Measurements from ENCODE around the gene PAX7.

DNA sequence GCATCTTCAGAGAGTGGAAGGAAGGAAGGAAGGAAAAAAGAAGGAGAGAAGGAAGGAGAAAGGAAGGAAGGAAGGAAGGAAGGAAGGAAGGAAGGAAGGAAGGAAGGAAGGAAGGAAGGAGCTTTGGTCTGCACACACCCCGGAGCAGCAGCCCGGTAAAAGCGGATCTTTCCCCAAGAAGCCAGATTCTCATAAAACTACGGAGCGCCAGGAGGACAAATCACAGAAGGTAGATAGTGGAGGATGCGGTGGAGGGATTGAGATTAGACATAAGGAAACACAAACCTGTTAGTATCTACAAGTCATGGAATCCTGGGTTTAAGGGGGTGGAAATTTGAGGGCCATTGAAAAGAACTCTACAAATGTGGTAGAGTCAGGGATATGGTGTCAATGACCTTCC is 36.7 kb downstream of the PAX7 start:
- TF ChIP-seq MXI1 (IDR thresholded peaks at IDR 0.05; ENCODE audit: borderline replicate concordance, low read depth, low read length), result no peak
- TF ChIP-seq, protein P1, sequence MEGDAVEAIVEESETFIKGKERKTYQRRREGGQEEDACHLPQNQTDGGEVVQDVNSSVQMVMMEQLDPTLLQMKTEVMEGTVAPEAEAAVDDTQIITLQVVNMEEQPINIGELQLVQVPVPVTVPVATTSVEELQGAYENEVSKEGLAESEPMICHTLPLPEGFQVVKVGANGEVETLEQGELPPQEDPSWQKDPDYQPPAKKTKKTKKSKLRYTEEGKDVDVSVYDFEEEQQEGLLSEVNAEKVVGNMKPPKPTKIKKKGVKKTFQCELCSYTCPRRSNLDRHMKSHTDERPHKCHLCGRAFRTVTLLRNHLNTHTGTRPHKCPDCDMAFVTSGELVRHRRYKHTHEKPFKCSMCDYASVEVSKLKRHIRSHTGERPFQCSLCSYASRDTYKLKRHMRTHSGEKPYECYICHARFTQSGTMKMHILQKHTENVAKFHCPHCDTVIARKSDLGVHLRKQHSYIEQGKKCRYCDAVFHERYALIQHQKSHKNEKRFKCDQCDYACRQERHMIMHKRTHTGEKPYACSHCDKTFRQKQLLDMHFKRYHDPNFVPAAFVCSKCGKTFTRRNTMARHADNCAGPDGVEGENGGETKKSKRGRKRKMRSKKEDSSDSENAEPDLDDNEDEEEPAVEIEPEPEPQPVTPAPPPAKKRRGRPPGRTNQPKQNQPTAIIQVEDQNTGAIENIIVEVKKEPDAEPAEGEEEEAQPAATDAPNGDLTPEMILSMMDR (conservative IDR thresholded peaks at IDR 0.05; ENCODE audit: low read depth, low read length), result no peak
- no peak for TF ChIP-seq MAZ (IDR thresholded peaks at IDR 0.05; ENCODE audit: borderline replicate concordance, low read depth, low read length)
- TF ChIP-seq POLR2A (IDR thresholded peaks at IDR 0.05; ENCODE audit: low read depth, low read length), result no peak

Measured in IMR-90 (cell line).